Gastrocnemius medialis (tissue), 4 donors: ENCODE results near the gene THPO.

ENCODE experiments used
- POLR2A ChIP-seq, 2 donors: fragments of 450-650 bp; IDR thresholded peaks; one replicate each; pipeline ENCODE4 v1.6.1; 2017; ENCODE audit warnings: antibody characterized with exemption in 2 of 2, mild to moderate bottlenecking in 2 of 2, moderate library complexity in 2 of 2
- TF ChIP-seq, protein P1 (sequence below), 5 experiments: fragments of 450-650 bp in 3 of 5; fragments of 200-600 bp in 2 of 5; sonication (generic) in 2 of 5; IDR thresholded peaks in 4 of 5; conservative IDR thresholded peaks in 1 of 5; 1 replicate in 4 of 5; 2 replicates in 1 of 5; pipeline ENCODE4 v1.5.1; 2016 to 2019; ENCODE audit warnings: antibody characterized with exemption in 5 of 5, mild to moderate bottlenecking in 3 of 5, moderate library complexity in 3 of 5

GRCh38 chr3:184343200-184343876 is 34.7 kb downstream of the THPO start:
- no peak for TF ChIP-seq POLR2A (IDR thresholded peaks at IDR 0.05)
- TF ChIP-seq, protein P1, sequence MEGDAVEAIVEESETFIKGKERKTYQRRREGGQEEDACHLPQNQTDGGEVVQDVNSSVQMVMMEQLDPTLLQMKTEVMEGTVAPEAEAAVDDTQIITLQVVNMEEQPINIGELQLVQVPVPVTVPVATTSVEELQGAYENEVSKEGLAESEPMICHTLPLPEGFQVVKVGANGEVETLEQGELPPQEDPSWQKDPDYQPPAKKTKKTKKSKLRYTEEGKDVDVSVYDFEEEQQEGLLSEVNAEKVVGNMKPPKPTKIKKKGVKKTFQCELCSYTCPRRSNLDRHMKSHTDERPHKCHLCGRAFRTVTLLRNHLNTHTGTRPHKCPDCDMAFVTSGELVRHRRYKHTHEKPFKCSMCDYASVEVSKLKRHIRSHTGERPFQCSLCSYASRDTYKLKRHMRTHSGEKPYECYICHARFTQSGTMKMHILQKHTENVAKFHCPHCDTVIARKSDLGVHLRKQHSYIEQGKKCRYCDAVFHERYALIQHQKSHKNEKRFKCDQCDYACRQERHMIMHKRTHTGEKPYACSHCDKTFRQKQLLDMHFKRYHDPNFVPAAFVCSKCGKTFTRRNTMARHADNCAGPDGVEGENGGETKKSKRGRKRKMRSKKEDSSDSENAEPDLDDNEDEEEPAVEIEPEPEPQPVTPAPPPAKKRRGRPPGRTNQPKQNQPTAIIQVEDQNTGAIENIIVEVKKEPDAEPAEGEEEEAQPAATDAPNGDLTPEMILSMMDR (IDR thresholded peaks at IDR 0.05 in 4 of 5, conservative IDR thresholded peaks at IDR 0.05 in 1 of 5) = no peak
